H1 (cell line): ENCODE measurements around the gene GRK3.

Experiments used
- BCL11A ChIP-seq, 2 experiments: IDR thresholded peaks; one replicate each; pipeline ENCODE4 v1.6.1; 2011; ENCODE audit warnings: low read depth in 2 of 2, low read length in 2 of 2, mild to moderate bottlenecking in 2 of 2
- CREB1 ChIP-seq: IDR thresholded peaks from 2 replicates; pipeline ENCODE4 v1.6.1; 2012; ENCODE audit warnings: inconsistent platforms
- EP300 ChIP-seq, 2 experiments: IDR thresholded peaks; 1 replicate in 1 of 2; 2 replicates in 1 of 2; pipeline ENCODE4 v1.6.1; 2011 to 2012; ENCODE audit warnings: low read depth in 2 of 2, low read length in 2 of 2, mild to moderate bottlenecking in 2 of 2, borderline replicate concordance in 1 of 2, inconsistent platforms in 1 of 2, moderate library complexity in 1 of 2
- EZH2 ChIP-seq: fragments of 200-600 bp; sonication (generic); IDR thresholded peaks from 2 replicates; pipeline ENCODE4 v1.7.1; 2012; ENCODE audit warnings: low read depth, mild to moderate bottlenecking, moderate library complexity, low read length, inconsistent platforms; ENCODE audit not compliant: severe bottlenecking
- JUND ChIP-seq: IDR thresholded peaks from 2 replicates; pipeline ENCODE4 v1.6.1; 2011; ENCODE audit warnings: mild to moderate bottlenecking, improper control_type of control experiment, low read length
- KDM4A ChIP-seq: IDR thresholded peaks from one replicate; pipeline ENCODE4 v1.7.1; 2012; ENCODE audit warnings: low read depth, mild to moderate bottlenecking, moderate library complexity, low read length, inconsistent platforms; ENCODE audit not compliant: severe bottlenecking
- POLR2A ChIP-seq, 2 experiments: IDR thresholded peaks; 1 replicate in 1 of 2; 2 replicates in 1 of 2; pipeline ENCODE4 v1.6.1; 2011; ENCODE audit warnings: low read depth in 2 of 2, low read length in 2 of 2, mild to moderate bottlenecking in 2 of 2; ENCODE audit errors: control extremely low read depth in 1 of 2
- POLR2AphosphoS5 ChIP-seq: IDR thresholded peaks from 2 replicates; pipeline ENCODE4 v1.6.1; 2011; ENCODE audit warnings: low read depth, low read length
- RAD21 ChIP-seq, 2 experiments: IDR thresholded peaks in 1 of 2; conservative IDR thresholded peaks in 1 of 2; 2 replicates each; pipeline ENCODE4 v1.6.1; 2011; ENCODE audit warnings: low read depth in 2 of 2, low read length in 2 of 2, improper control_type of control experiment in 1 of 2, inconsistent platforms in 1 of 2, mild to moderate bottlenecking in 1 of 2, moderate library complexity in 1 of 2
- SIRT6 ChIP-seq: IDR thresholded peaks from one replicate; pipeline ENCODE4 v1.7.1; 2012; ENCODE audit warnings: low read length, inconsistent platforms
- SIX5 ChIP-seq: IDR thresholded peaks from 2 replicates; pipeline ENCODE4 v1.6.1; 2011; ENCODE audit warnings: mild to moderate bottlenecking, low read depth, low read length
- SP1 ChIP-seq: IDR thresholded peaks from 2 replicates; pipeline ENCODE4 v1.6.1; 2011; ENCODE audit warnings: low read depth, low read length
- TEAD4 ChIP-seq: IDR thresholded peaks from 2 replicates; pipeline ENCODE4 v1.6.1; 2012; ENCODE audit warnings: low read depth, low read length, inconsistent platforms, mixed read lengths
- TF ChIP-seq, protein P1 (sequence below), 3 experiments: IDR thresholded peaks; 1 replicate in 2 of 3; 2 replicates in 1 of 3; pipeline versions ENCODE4 v1.5.1 to v1.6.1; 2011; ENCODE audit warnings: low read length in 3 of 3, mild to moderate bottlenecking in 3 of 3, inconsistent platforms in 2 of 3, low read depth in 1 of 3, moderate library complexity in 1 of 3; ENCODE audit not compliant: insufficient read depth in 1 of 3; ENCODE audit errors: control extremely low read depth in 1 of 3

DNA sequence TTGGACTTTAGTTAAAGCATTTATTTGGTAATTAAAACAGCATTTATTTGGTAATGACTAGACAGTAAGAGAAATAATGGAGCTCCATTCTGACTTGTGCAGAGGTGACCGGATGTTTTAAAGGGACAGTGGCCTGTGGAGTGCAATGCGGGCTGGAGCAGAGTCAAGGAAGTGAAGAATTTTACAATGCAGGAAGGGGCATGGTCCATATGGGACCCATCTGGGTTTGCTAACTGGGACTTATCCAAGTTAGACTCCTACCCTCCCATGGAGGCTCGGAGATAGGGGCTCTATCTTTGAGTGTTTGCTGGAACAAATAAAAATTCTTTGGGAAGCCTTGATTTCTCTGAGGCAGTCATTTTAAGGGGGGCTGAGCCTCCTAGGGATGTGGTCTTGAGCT is 117.6 kb downstream of the GRK3 start:
- TF ChIP-seq SP1, result no peak
- TF ChIP-seq EZH2, result no peak
- TF ChIP-seq RAD21 (IDR thresholded peaks at IDR 0.05 in 1 of 2, conservative IDR thresholded peaks at IDR 0.05 in 1 of 2; ENCODE audit: low read depth in 2 of 2, low read length in 2 of 2), result no peak
- TF ChIP-seq POLR2A (IDR thresholded peaks at IDR 0.05; ENCODE audit: control extremely low read depth in 1 of 2, low read depth in 2 of 2, low read length in 2 of 2), result no peak
- TF ChIP-seq SIX5, result no peak
- TF ChIP-seq POLR2AphosphoS5, result no peak
- TF ChIP-seq CREB1, result no peak
- TF ChIP-seq BCL11A (IDR thresholded peaks at IDR 0.05; ENCODE audit: low read depth in 2 of 2, low read length in 2 of 2), result no peak
- TF ChIP-seq, protein P1, sequence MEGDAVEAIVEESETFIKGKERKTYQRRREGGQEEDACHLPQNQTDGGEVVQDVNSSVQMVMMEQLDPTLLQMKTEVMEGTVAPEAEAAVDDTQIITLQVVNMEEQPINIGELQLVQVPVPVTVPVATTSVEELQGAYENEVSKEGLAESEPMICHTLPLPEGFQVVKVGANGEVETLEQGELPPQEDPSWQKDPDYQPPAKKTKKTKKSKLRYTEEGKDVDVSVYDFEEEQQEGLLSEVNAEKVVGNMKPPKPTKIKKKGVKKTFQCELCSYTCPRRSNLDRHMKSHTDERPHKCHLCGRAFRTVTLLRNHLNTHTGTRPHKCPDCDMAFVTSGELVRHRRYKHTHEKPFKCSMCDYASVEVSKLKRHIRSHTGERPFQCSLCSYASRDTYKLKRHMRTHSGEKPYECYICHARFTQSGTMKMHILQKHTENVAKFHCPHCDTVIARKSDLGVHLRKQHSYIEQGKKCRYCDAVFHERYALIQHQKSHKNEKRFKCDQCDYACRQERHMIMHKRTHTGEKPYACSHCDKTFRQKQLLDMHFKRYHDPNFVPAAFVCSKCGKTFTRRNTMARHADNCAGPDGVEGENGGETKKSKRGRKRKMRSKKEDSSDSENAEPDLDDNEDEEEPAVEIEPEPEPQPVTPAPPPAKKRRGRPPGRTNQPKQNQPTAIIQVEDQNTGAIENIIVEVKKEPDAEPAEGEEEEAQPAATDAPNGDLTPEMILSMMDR (IDR thresholded peaks at IDR 0.05; ENCODE audit: control extremely low read depth in 1 of 3, insufficient read depth in 1 of 3, low read depth in 1 of 3, low read length in 3 of 3), result no peak
- TF ChIP-seq JUND, result no peak
- no peak for TF ChIP-seq EP300 (IDR thresholded peaks at IDR 0.05; ENCODE audit: borderline replicate concordance in 1 of 2, low read depth in 2 of 2, low read length in 2 of 2)
- TF ChIP-seq TEAD4, result no peak
- TF ChIP-seq KDM4A, result no peak
- no peak for TF ChIP-seq SIRT6
